Activated CD8-positive, alpha-beta memory T cell treated with anti-CD3 and anti-CD28 coated beads for 36 hours (primary cell): Measurements from ENCODE around the gene GRN. TPM values are rescaled to one million over a fixed set of nuclear protein-coding genes. Genes with fewer than 3 reads are reported as not detected.

Experiments used
- CTCF ChIA-PET: fragments of 350-600 bp; sonication (Branson Sonifier 250); formaldehyde crosslinking; loops from one replicate; lab custom pipeline; 2021; ENCODE audit warnings: antibody characterized with exemption; lab: Charles Lee
- POLR2A ChIA-PET: fragments of 350-600 bp; sonication (Branson Sonifier 250); formaldehyde crosslinking; loops from one replicate; lab custom pipeline; 2021; ENCODE audit warnings: antibody characterized with exemption; lab: Charles Lee
- total RNA-seq, 2 experiments: library from RNA; stranded (reverse); gene quantifications; one replicate each; pipeline ENCODE4 v1.2.3, GENCODE V29; 2021

GRN gene
- total RNA-seq, 2 experiments from 2014 or later = 42.6 to 46.7 TPM

- ChIA-PET POLR2A (no interaction called here), CTCF (interaction anchor here (0.7 to 4.0 kb wide), 11 partner anchors 10 to 178 kb away, joined by 3 to 13 read pairs (median 3); partner anchors contain the start of gene UBTF)
These were observed 7.1 kb downstream of the GRN start for GRCh38 chr17:44351961-44352827.

GRCh38 chr17:44352828-44353671 lies 7.9 kb downstream of the GRN start:
- CTCF ChIA-PET = interaction anchor here (1.1 to 4.0 kb wide), 5 partner anchors 8 to 155 kb away, joined by 3 to 15 read pairs (median 7); partner anchors contain the start of gene GRN
- POLR2A ChIA-PET = interaction anchor here (2.3 kb wide), 1 partner anchor 8 kb away, joined by 6 read pairs; the partner anchor contains the start of gene GRN

- CTCF ChIA-PET = interaction anchor here (0.8 to 4.0 kb wide), 8 partner anchors 9 to 156 kb away, joined by 3 to 15 read pairs (median 6); partner anchors contain the start of genes FAM171A2 and GRN
- POLR2A ChIA-PET = interaction anchor here (1.0 to 2.3 kb wide), 2 partner anchors 9 to 10 kb away, joined by 5 to 6 read pairs; partner anchors contain the start of genes FAM171A2 and GRN
These were observed 8.7 kb downstream of the GRN start for GRCh38 chr17:44353672-44354331.

- CTCF ChIA-PET = interaction anchor here (0.8 to 4.0 kb wide), 8 partner anchors 8 to 145 kb away, joined by 3 to 15 read pairs (median 6); partner anchors contain the start of genes FAM171A2 and GRN
- POLR2A ChIA-PET = interaction anchor here (0.5 to 2.3 kb wide), 5 partner anchors 8 to 234 kb away, joined by 3 to 6 read pairs (median 5); partner anchors contain the start of genes FAM171A2 and GRN
These were observed 9.8 kb downstream of the GRN start for GRCh38 chr17:44354582-44355561.

- CTCF ChIA-PET = interaction anchor here (1.3 to 4.0 kb wide), 4 partner anchors 7 to 25 kb away, joined by 3 to 15 read pairs (median 14); partner anchors contain the start of genes FAM171A2 and GRN
- POLR2A ChIA-PET = interaction anchor here (0.5 kb wide), 1 partner anchor 170 kb away, joined by 3 read pairs; no protein-coding TSS in a partner anchor
These were observed 10.6 kb downstream of the GRN start for GRCh38 chr17:44355642-44356099.

- ChIA-PET CTCF (interaction anchor here (4.0 kb wide), 1 partner anchor 25 kb away, joined by 13 read pairs; no protein-coding TSS in a partner anchor), POLR2A (no interaction called here)
These were observed 11.1 kb downstream of the GRN start for GRCh38 chr17:44356241-44356640.

GRCh38 chr17:44358066-44358465 lies 13.0 kb downstream of the GRN start:
- ChIA-PET POLR2A (interaction anchor here (0.5 kb wide), 1 partner anchor 23 kb away, joined by 5 read pairs; no protein-coding TSS in a partner anchor), CTCF (interaction anchor here (1.0 kb wide), 1 partner anchor 27 kb away, joined by 3 read pairs; no protein-coding TSS in a partner anchor)

GRCh38 chr17:44359006-44359405 lies 13.9 kb downstream of the GRN start:
- CTCF ChIA-PET = interaction anchor here (0.5 kb wide), 1 partner anchor 35 kb away, joined by 3 read pairs; no protein-coding TSS in a partner anchor
- POLR2A ChIA-PET = no interaction called here

- ChIA-PET CTCF (no interaction called here), POLR2A (no interaction called here)
These were observed 14.5 kb downstream of the GRN start for GRCh38 chr17:44359458-44360143.

- POLR2A ChIA-PET = no interaction called here
- CTCF ChIA-PET = no interaction called here
These were observed 15.0 kb downstream of the GRN start for GRCh38 chr17:44360144-44360533.

- ChIA-PET POLR2A (no interaction called here), CTCF (interaction anchor here (0.6 to 3.2 kb wide), 3 partner anchors 21 to 162 kb away, joined by 4 to 13 read pairs (median 4); no protein-coding TSS in a partner anchor)
These were observed 15.7 kb downstream of the GRN start for GRCh38 chr17:44360826-44361225.

- ChIA-PET POLR2A (no interaction called here), CTCF (interaction anchor here (0.6 to 3.2 kb wide), 6 partner anchors 10 to 162 kb away, joined by 3 to 15 read pairs (median 4); no protein-coding TSS in a partner anchor)
These were observed 16.5 kb downstream of the GRN start for GRCh38 chr17:44361292-44362260.

GRCh38 chr17:44362459-44362948 lies 17.4 kb downstream of the GRN start:
- CTCF ChIA-PET = interaction anchor here (0.7 to 3.2 kb wide), 9 partner anchors 8 to 161 kb away, joined by 3 to 15 read pairs (median 5); partner anchors contain the start of gene GRN
- POLR2A ChIA-PET = interaction anchor here (0.6 kb wide), 1 partner anchor 177 kb away, joined by 14 read pairs; no protein-coding TSS in a partner anchor

GRCh38 chr17:44362949-44363612 lies 18.0 kb downstream of the GRN start:
- POLR2A ChIA-PET = interaction anchor here (0.6 to 0.7 kb wide), 3 partner anchors 8 to 177 kb away, joined by 5 to 14 read pairs (median 5); no protein-coding TSS in a partner anchor
- CTCF ChIA-PET = interaction anchor here (0.6 to 3.2 kb wide), 14 partner anchors 8 to 169 kb away, joined by 3 to 15 read pairs (median 5); partner anchors contain the start of gene GRN
